ENCODE data around the gene NAXD.
"Not testable (repeated sequence)": the region's sequence is repeated elsewhere in the genome, so short reads cannot be mapped to it uniquely, and the experiment has no call there.

NAXD gene

DNA sequence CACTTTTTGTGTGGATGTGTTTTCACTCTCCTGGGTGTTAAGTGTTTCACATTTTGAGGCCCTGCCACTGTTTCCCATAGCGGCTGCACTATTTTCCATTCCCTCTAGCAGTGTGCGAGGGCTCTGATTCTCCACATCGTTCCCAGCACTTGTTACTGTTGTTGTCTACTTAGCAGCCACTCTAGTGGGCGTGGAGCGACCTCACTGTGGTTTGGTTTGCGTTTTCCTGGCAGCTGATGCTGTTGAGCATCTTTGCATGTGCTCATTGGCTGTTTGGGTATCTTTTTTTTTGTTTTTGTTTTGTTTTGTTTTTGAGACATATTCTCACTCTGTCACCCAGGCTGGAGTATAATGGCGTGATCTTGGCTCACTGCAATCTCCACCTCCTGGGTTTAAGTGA lies 14.4 kb downstream of the NAXD start:
- DNase-seq: no peak

DNA sequence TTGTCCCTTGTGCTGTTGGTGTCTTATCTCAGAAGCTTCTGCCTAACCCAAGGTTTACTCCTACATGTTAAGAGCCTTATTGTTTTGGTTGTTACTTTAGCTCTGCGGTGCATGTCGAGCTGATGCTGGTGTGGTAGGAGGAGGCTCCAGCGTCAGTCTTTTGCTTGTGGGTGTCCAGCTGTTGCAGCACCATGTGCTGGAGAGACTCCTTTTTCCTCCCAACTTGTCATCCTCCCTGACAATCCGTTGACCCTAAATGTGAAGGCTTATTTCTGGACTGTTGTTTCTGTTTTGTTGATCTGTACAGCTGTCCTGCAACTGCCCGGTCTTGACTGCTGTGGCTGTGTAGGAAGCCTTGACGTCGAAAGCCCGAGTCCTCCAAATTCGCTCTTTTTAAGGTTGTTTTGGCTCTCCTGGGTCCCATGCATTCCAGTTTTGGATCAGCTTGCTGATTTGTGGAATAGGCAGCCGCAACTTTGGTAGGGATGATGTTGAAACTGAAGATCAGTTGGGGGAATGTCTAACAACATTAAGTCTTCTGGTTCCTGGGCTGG lies 15.3 kb downstream of the NAXD start:
- DNase-seq: no peak

DNA sequence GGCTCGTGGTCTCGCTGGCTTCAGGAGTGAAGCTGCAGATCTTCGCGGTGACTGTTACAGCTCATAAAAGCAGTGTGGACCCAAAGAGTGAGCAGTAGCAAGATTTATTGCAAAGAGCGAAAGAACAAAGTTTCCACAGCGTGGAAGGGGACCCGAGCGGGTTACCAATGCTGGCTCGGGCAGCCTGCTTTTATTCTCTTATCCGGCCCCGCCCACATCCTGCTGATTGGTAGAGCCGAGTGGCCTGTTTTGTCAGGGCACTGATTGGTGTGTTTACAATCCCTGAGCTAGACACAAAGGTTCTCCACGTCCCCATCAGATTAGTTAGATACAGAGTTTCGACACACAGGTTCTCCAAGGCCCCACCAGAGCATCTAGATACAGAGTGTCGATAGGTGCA lies 16.9 kb downstream of the NAXD start:
- not testable (repeated sequence) for DNase-seq

DNA sequence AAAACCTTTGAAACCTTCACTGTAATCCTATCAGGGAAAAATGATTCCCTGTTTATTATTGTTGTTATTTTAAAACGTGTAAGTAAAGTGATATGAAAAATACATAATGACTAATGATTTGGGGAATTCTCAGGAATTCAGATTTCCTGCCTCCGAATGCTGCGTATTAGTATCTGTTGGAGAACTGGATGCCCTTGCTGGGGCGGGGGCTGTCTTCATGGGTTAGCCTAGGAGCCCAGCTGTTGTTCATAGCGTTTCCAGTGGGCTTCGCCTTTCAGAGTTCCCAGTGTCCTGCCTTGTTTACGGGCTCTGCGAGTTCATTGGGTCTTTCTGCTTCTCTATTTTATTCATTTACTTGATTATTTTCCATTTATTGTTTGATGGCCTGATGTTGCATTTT lies 18.4 kb downstream of the NAXD start:
- DNase-seq: no peak

DNA sequence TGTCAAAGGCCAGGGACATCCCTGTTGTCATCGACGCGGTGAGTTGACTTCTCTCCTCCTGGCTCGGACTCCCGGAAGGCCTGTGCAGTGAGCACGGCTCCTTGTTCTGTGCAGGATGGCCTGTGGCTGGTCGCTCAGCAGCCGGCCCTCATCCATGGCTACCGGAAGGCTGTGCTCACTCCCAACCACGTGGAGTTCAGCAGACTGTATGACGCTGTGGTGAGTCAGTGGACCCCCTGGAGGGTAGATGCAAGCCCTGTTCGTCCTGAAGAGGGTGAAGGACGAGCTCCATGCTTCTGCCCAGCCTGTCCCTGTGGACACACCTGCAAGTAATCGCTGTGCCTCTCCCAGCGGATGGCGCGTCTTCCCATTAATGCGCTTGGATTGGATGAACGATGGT lies 19.2 kb downstream of the NAXD start:
- DNase-seq: no peak

DNA sequence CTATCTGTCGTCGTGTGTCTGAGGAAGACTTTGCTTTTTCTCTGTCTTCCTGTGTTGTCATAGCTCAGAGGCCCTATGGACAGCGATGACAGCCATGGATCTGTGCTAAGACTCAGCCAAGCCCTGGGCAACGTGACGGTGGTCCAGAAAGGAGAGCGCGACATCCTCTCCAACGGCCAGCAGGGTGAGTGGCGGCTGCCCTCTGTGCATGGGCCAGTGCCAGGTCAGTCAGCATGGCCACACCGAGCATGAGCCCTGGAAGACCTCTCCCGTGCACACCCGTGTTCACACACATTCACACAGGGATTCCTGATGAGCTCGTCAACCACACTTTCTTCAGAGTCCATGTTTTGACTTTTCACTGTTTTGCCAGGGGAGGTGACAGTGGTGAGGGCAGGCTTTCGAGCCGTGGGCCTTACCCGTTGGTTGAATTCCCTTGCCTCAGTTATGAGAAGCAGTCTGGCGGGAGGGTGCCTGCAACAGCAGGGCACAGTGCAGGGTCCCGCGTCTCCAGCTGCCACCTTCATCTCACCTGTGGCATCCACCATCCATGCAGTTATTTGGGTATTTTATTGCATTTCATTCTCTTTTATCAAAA lies 20.2 kb downstream of the NAXD start:
- DNase-seq: no peak

DNA sequence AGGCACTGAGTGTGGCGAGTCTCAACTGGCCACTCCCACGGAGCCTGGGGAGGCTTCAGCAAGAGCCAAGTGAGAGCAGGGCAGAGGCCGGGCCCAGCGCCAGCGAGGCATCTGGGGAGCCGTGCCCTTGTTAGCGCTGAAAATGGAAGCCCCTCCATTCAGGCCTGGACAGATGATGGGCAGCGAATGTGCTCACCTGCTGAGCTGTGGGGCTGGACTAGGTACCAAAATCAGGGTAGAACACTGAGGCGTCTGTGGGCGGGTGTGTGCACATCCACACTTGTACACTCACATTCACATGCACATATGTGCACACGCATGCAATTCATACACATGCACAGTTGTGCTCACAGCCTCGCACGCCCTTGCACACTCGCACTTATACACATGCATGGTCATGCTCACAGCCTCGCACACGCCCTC lies 20.7 kb downstream of the NAXD start:
- no peak for DNase-seq

DNA sequence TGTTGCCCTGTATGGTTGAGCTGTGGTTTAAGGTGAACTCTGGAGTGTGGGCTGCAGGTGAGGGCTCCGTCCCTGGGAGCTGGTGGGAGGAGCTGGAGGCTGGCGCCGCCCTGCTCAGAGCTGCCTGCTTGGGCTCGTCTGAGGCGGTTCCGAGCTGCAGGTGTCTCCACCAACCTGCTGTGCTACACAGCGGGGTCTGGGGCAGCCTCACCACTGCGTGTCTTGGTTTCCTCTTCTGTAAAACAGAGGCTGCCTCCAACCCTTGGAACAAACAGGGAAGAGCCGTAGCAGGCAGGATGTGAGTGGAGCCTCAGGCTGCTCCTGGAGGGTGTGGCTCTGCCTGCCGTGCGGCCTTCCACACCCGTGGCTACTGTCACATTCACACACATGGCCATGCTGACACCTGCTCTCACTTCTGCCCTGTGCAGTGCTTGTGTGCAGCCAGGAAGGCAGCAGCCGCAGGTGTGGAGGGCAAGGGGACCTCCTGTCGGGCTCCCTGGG lies 21.4 kb downstream of the NAXD start:
- no peak for DNase-seq

DNA sequence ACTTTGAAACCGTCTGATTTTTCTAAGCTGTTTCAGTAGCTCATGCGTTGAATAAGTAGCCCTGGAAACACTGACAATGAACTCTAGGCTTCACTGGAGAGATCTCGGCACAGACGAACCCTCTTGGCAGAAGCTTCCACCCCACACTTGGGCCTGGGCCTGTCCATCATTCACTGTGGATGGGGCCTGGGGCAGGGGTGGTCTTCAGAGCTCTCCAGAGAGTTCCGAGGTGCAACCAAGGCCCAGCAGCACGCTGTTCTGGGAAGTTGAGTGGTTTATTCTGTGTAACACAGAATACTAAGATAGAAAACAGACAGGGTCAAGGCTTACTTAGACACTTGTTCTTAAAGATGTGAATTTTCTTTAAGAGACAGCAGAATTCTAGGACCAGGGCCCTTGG lies 21.9 kb downstream of the NAXD start:
- no peak for DNase-seq

DNA sequence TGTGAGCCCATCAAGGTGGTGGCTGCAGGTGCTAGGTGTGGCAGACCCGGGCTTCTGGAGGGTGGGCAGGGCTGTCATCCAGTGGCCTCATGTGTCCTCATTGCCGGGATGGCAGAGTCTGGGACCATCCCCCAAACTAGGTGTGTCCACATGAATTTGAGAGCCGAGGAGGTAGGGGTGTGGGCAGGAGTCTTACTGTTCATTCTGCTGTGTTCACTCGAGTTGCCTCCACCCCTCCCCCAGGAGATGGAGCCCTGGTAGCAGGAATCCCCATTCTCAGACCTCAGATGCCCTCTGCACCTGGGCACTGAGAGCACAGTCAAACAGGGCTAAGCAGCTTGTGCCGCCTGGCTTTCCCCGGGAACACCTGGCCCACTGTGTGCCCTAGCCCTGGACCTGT lies 22.4 kb downstream of the NAXD start:
- no peak for DNase-seq

DNA sequence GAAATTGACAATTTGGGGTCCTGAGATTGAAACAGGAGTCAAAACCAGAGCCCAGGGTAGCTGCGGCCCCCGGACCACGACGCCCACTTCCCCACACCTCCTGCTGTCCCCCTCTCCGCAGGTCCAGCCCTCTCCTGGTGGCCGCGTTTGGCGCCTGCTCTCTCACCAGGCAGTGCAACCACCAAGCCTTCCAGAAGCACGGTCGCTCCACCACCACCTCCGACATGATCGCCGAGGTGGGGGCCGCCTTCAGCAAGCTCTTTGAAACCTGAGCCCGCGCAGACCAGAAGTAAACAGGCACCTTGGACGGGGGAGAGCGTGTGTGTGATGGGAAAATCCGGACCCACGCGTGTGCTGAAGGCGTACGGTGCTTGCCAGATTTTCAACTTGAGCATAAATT lies 22.9 kb downstream of the NAXD start:
- no peak for DNase-seq

DNA sequence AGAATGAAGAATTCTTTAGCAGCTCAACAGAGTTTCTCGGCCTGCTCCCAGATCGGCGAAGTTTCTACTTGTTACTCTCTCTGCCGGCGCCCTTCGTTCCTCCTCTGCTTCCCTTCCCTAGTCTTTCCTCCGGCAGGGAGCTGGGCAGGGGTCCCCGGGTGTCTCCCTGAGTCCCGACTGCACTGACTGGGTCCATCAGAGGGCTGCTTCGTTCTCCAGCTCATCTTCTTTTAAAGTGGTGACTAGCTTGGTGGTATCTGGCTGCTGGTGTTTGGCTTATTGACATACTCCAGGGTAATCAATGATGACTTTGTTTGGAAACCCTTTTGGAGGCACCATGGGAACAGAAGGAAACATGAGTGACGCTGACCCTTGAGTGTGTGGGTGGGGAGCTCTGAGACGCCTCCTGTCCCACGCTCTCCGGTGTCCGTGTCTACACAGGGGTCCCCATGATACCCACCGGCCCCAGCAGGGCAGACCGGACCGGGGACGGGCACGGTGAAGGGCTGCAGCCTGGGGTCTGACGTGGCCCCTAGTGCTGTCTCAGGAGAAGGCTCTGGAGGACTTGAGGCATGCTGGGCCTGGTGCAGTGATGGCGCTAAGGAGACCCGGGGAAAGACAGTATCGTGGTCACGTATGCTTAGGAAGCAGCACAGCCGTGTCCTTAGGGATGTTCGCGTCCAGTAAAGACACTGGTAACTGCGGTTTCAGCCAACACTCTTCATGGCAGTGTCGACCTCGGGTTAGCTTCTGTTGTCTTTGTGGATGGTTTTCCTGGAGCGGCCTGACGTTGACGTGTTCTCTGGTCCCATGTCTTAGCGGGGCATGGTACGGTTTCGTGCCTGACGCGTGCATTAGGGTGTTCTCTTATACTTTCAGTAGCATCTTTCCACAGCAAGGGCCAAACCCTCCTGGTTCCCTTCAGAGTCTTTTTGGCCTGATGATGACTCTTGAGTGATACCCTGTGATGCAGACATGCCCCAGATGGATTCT lies 23.8 kb downstream of the NAXD start:
- DNase-seq: no peak

DNA sequence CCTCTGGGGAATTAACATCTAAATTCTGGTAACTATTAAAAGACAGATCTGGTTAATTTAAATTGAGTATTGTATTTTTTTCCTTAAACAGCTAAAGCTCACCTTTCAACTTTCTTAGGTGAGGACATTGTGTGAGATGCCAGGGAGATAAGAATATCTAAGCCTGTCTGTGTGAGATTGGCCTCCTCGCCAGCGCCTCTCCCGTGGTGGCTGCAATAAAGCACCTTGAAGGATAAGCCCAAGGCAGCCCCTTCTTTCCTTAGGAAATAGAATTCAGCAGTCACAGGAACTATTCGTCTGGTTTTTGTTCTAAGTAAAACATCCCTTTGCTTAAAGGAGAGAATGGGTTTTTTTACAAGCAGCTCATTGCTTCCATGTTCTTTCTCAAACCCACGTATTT lies 24.6 kb downstream of the NAXD start:
- DNase-seq: no peak

DNA sequence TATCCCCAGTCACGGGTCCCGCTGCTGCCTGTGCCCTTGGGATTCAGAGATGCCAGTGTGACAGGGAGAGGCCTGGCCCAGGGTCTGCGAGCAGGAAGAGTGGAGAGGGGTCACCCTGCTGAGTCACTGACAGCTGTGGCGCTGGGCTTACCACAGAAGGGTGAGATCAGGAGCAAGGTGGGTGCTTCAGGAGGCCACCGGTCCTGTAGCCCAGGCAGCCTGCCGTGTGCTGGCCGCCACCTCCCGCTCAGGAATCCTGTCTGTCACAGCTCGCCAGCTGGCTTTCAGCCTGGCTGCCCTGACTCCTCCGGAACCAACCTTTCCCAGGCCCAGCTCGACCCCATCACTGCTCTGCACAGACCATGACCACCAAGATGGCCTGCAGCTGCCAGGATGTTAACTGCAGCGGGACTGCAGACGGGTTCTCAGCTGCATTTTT lies 25.3 kb downstream of the NAXD start:
- DNase-seq: no peak

DNA sequence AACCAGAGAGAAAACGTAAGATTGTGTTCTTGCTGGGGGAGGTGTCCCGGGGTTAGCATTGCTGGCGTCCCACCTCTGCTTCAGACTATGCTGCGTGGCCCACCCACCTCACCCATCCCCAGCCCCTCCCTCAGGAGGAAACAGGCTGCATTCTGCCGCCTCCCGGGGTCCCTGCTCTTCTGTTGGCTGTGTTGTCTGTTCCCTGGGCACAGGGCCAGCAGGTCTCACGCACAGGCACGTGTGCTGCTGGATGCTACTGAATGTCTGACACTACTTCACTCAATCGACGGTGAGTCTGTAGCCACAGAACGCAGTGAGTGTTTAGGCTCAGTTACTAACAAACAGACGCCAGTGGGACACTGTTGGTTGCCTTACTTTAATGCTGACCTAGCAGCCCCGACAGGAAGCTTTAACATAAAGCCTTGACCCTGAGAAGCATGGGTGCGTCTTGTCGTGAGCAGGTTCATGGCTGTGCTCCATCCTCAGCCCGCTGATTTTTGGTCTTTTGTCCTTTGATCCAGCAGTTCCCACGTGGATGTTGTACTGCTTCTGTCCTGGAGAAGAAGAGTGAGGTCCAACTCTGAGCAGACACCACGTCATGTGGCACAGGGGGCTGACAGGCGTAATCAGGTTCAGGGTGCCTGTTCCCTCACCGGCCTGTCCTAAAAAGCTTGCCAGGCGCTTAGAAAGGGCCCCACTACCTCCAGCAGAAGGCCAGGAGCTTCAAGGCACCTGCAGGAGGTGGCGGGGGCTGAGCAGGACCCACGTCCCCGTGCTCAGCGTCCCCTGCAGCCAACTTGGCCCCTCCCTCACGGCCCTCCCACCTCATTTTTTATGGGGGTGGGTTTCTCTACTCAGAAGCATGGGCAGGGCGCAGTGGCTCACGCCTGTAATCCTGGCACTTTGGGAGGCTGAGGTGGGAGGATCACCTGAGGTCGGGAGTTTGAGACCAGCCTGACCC lies 26.0 kb downstream of the NAXD start:
- DNase-seq: peak; percentile 81

DNA sequence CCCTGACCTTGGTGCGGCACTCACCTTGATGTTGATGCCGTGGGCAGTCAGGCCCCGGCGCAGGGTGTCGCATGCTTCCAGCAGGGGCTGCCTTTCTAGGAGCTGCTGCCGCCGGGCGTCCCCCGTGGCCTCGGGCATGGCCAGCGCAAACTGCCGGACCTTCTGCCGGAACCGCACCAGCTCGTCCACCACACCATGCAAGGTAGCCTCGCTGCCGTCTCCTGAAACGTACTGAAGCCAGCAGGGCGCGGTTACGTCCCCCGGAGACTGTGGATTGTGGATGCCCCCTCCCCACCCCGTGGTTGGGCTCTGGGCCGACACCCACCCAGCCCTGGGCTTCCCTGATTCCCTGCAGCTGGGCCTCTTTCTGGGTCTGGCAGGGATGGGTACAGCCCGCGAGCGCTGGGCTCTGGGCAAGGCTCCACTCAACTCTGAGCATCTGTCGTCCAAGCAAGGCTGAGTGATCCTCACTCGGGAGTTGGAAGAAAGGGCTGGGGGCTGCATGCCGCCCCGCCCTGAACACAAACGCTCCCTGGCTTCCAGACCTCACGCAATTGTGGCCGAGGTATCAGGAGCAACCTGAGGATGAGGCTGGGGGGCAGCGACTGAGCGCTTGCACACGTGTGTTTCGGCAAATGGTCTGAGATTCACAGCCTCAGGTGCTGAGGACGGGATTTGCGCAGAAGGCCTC lies 27.1 kb downstream of the NAXD start:
- no peak for DNase-seq

DNA sequence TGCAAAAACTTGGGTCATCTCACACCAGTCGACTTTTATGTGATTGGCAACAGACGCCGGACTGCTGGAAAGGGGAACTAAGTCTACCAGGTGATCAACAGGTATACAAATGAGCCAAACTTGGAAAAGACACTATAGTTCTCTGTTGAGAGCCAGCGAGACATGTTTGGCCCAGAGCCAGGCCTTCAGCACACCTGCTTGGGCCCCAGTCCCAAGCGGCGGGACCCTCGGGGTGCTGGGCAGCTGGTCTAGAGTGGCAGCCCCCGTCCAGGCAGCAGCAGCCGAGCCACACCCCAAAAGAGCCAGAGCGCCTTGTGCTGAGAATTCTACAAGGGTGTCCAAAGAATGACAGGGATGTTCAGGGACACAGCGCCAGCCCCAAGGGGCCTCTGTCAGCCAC lies 28.0 kb downstream of the NAXD start:
- no peak for DNase-seq

DNA sequence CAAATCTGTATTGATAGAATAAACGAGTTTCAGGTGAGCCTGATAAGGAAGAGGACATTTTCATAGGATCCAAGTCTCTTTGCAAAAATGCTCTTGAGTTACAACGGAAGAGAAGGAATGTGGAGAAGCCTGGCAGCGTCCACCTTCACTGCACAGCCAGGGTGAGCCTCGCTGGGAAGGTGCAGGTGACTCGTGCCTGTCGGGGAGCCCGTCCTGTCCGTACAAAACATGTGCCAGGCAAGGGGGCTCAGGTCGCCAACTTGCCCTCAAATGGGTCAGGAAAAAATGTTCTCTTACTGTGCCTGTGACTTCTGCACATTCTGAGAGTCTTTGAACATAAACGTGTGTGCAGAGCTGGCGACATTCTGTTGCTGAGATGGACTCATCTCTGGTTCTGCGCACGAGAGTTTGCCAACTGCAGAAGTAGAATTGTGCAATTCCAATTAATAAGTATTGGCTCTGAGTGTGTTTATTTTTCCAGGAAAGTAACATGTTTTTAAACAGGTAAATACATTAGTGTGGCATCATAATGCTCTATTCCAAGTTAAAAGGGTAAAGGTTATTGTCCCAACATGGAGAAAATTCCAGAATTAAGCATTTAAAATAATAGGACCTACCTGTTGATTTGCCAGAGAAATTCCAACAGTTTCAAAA lies 28.6 kb downstream of the NAXD start:
- no peak for DNase-seq

DNA sequence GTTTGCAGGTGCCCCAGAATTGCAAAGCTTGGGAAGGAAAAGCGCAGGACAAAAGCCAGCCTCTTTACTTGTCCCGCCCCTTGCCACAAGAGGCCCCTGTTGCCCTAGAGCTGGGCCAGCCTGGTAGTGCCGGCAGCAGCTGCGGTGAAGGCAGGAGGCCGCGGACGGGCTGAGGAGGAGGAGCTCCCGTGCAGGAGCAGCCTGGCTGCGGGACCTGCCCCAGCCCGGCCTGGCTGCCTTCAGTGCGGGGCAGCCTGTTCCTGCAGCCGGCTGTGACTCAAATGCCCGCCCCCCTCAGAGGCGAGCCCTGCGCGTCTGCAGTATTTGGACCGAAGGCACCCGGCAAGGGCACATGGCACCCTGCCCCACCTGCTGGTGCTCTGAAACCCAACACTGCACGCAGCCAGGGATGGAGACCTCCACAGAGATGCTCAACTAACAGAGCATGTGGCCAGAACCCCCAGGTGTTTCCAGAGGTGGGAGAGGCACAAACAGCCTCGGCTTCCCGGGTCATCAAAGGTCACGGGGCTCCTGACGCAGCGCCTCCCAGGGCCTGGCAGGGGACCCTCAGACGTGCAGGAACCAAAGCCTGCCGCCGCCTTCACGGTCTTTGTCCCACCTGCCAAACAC lies 29.7 kb downstream of the NAXD start:
- peak; percentile 70 for DNase-seq

DNA sequence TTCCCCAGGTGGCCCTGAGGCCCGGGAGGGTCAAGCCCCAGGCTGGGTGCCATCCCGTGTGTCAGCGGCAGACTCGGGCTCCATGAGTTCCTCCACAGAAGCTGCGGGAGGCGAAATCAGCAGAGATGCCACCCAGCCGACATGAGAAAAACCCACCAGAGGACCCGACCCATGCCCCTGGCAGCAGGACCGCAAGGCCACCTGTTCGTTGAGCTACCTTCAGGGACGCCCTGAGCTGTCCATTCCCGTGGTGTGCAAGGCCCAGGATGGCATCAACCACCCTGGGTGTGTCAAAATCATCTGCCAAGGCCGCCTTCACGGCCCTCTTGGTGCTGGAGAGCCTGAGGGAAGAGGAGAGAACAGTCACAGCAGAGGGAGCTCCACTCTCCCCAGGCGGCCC lies 30.4 kb downstream of the NAXD start:
- no peak for DNase-seq

Measured in NCI-H2107 (cell line).